Measurements from ENCODE around the gene ANP32E. TPM values are rescaled to one million over a fixed set of nuclear protein-coding genes. Genes with fewer than 3 reads are reported as not detected.

ANP32E gene
- total RNA-seq, 1 donor from 2014 or later, result 16.7 TPM

DNA sequence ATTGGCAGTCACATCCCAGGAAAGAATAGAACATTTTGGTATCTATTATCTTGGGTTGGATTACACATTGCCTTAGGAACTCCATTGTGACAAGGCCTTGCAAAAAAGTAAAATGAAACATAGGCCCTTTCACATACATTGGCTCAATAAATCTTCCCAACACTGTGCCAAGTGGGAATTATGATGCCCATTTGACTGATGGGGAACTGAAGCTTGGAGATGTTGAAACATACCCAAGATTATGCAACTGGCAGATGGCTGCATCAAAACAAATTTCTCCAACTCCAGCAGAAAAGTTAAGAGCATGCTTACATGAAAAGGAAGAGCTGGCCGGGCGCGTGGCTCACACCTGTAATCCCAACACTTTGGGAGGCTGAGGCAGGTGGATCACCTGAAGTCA lies 59.3 kb downstream of the ANP32E start:
- Histone ChIP-seq H3K4me3 (no peak overlapping the region), H3K9me3 (no peaks in the 10 kb centered on the region), H3K36me3 (no peaks in the 10 kb centered on the region), H3K27me3 (no peaks in the 10 kb centered on the region), H3K4me1 (no peaks in the 10 kb centered on the region), H3K27ac (no peak overlapping the region)
- TF ChIP-seq POLR2AphosphoS5 (IDR thresholded peaks at IDR 0.05; ENCODE audit: insufficient read depth in 1 of 2, low read depth in 1 of 2) (peak in 1 of 2 donors; percentile 24), POLR2A (IDR thresholded peaks at IDR 0.05) (no peak)
- intact Hi-C loops (cut with DNase I), result no loop called here
- no peak for DNase-seq (ENCODE audit: extremely low spot score in 2 of 2)

DNA sequence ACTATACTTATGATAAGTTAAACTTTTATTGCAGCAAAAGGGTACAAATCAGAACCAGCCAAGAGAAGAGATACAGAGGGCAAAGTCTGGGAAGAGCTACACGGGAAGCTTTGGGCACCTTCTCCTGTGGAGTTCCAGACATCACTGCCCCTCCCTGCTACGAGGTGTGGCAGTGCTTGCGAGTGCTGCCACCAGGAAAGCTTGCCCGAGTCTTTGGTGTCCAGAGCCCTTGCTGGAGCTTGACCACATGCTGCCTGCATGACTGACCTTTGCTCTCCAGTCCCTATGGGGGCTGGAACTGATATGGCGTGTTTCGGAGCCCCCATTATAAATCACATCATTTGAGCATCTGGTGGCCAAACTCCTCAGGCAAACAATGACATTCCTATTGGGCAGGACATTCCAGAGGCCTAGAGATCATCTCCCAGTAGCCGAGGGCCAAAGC lies 62.7 kb downstream of the ANP32E start:
- Histone ChIP-seq H3K4me1 (no peaks in the 10 kb centered on the region), H3K9me3 (no peaks in the 10 kb centered on the region), H3K27me3 (no peaks in the 10 kb centered on the region), H3K27ac (no peak overlapping the region), H3K36me3 (no peaks in the 10 kb centered on the region), H3K4me3 (no peak overlapping the region)
- DNase-seq (ENCODE audit: extremely low spot score in 2 of 2), result no peak
- TF ChIP-seq POLR2AphosphoS5 (IDR thresholded peaks at IDR 0.05; ENCODE audit: insufficient read depth in 1 of 2, low read depth in 1 of 2), result no peak
- TF ChIP-seq, protein P1, sequence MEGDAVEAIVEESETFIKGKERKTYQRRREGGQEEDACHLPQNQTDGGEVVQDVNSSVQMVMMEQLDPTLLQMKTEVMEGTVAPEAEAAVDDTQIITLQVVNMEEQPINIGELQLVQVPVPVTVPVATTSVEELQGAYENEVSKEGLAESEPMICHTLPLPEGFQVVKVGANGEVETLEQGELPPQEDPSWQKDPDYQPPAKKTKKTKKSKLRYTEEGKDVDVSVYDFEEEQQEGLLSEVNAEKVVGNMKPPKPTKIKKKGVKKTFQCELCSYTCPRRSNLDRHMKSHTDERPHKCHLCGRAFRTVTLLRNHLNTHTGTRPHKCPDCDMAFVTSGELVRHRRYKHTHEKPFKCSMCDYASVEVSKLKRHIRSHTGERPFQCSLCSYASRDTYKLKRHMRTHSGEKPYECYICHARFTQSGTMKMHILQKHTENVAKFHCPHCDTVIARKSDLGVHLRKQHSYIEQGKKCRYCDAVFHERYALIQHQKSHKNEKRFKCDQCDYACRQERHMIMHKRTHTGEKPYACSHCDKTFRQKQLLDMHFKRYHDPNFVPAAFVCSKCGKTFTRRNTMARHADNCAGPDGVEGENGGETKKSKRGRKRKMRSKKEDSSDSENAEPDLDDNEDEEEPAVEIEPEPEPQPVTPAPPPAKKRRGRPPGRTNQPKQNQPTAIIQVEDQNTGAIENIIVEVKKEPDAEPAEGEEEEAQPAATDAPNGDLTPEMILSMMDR (IDR thresholded peaks at IDR 0.05), result no peak
- no peak for TF ChIP-seq POLR2A (IDR thresholded peaks at IDR 0.05)
- intact Hi-C loops (cut with DNase I), result no loop called here

DNA sequence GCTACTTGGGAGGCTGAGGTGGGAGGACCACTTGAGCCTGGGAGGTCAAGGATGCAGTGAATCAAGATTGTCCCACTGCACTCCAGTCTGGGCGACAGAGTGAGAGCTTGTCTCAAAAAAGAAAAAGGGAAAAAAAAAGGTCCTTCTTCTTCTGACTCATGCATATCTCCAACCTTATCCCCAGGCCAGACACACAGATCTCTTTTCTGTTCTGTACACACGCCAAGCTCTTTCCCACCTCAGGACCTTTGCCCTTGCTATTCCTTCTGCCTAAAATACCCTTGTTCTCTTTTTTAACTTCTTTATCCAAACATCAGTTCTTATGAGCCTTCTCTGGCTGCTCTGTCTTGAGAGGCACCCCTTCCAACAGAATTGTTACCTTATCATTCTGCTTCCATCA lies 64.1 kb downstream of the ANP32E start:
- Histone ChIP-seq H3K36me3 (no peaks in the 10 kb centered on the region), H3K9me3 (no peaks in the 10 kb centered on the region), H3K27me3 (no peaks in the 10 kb centered on the region), H3K4me3 (no peak overlapping the region), H3K27ac (no peak overlapping the region), H3K4me1 (no peaks in the 10 kb centered on the region)
- intact Hi-C loops (cut with DNase I), result no loop called here
- no peak for DNase-seq (ENCODE audit: extremely low spot score in 2 of 2)
- TF ChIP-seq POLR2A (IDR thresholded peaks at IDR 0.05) (no peak), POLR2AphosphoS5 (IDR thresholded peaks at IDR 0.05; ENCODE audit: insufficient read depth in 1 of 2, low read depth in 1 of 2) (no peak)
- TF ChIP-seq, protein P1 (IDR thresholded peaks at IDR 0.05), result no peak

DNA sequence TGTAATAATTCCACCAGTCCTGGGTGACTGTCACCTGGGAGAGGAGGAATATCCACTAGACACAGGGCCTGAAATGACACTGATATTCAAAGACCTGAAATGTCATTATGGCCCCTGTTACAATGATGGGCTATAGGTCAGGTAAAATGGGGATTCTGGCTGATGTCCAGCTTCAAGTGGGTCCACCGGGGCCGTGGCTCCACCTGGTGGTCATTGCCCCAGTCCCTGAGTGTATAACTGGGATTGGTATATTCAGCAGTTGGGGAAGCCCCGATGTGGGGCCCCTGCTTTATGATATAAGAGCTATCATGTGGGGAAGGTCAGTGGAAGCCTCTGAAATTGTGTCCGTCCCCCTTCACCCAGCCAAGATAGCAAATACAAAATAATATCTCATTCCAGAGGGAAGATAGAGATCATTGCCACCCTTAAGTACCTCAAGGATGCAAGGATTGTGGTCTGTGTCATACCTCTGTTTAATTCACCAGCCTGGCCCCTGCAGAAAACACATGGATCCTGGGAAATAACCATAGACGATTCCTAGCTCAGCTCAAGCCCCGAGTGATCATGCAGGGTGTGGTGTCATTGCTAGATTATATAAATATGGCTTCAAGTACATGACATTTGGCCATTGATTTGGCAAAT lies 66.8 kb downstream of the ANP32E start:
- Histone ChIP-seq H3K36me3 (no peaks in the 10 kb centered on the region), H3K4me3 (no peak overlapping the region), H3K9me3 (no peaks in the 10 kb centered on the region), H3K4me1 (no peaks in the 10 kb centered on the region), H3K27me3 (no peaks in the 10 kb centered on the region), H3K27ac (no peak overlapping the region)
- DNase-seq (ENCODE audit: extremely low spot score in 2 of 2), result no peak
- intact Hi-C loops (cut with DNase I), result loop anchor here (5.0 to 10.0 kb wide), 2 partner anchors 102 to 204 kb away; partner anchors contain the start of gene VPS45
- TF ChIP-seq POLR2AphosphoS5 (IDR thresholded peaks at IDR 0.05; ENCODE audit: insufficient read depth in 1 of 2, low read depth in 1 of 2) (no peak), POLR2A (IDR thresholded peaks at IDR 0.05) (no peak)
- TF ChIP-seq, protein P1 (IDR thresholded peaks at IDR 0.05), result peak; percentile 57 to 70 (median 67)

Small RNAs within 50 kb of the gene (small RNA-seq; reads per million reads assigned to genes)
- not detected for gene RN7SL480P
- not detected for gene RNU2-17P

Other genes with a start within 250 kb of the ANP32E start
- 14.5 TPM for gene OTUD7B, start 225.4 kb downstream of the ANP32E start, total RNA-seq
- gene VPS45, start 168.3 kb downstream of the ANP32E start, total RNA-seq, result 32.2 TPM
- gene PLEKHO1, start 86.2 kb downstream of the ANP32E start, total RNA-seq, result 33.9 TPM
- not detected for gene CA14, start 21.7 kb upstream of the ANP32E start, total RNA-seq
- 52.8 TPM for gene APH1A, start 32.9 kb upstream of the ANP32E start, total RNA-seq
- gene C1orf54, start 36.7 kb upstream of the ANP32E start, total RNA-seq, result 19.4 TPM
- 6.6 TPM for gene CIART, start 46.4 kb upstream of the ANP32E start, total RNA-seq
- 34.6 TPM for gene MRPS21, start 57.7 kb upstream of the ANP32E start, total RNA-seq
- gene PRPF3, start 85.4 kb upstream of the ANP32E start, total RNA-seq, result 39.8 TPM
- 23.8 TPM for gene RPRD2, start 128.0 kb upstream of the ANP32E start, total RNA-seq

All from vagina (tissue), 2 donors.